Measurements from ENCODE around the gene MEGF6.

The MEGF6 gene

DNA sequence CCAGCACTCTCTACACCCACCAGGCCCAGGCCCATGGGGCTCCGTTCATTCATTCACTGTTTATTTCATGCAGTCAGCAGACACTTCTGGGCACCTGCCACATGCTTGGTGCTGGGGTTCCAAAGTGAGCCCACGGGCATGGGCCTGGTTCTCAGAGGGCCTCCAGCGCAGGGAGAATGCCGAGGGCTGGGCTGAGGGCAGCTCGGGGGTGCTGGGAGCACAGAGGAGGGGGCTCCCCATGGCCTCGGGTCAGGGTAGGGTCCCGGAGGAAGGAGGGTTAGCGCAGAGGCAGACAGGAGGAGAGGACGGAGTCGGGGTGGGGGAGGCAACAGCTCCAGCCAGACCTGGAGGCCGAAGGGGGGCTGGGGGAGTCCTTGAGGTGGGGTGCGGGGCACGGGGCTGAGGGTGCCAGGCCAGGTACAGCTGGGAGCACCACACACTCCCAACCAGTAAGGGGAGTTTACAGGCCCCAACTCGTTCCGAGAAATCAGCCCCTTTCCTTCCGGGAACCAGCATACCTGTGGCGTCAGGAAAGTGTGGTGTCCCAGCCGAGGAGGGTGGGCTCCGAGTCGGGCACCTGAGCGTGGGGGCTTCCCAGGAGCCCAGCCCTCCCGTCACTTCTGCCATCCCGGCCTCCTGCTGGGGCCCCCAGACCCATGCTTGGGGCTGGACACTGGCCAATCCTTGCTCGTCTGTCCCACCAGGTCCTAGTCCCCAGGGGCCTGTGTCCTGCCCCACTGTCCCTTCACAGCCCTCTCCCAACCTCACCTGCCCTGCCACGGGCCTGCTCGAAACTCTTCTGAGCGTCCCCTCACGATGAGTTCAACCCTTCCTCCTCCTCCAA is 146.0 kb downstream of the MEGF6 start:
- TF ChIP-seq EZH2phosphoT487 (IDR thresholded peaks at IDR 0.05; ENCODE audit: borderline replicate concordance, low read length): no peak
- TF ChIP-seq, protein P1, sequence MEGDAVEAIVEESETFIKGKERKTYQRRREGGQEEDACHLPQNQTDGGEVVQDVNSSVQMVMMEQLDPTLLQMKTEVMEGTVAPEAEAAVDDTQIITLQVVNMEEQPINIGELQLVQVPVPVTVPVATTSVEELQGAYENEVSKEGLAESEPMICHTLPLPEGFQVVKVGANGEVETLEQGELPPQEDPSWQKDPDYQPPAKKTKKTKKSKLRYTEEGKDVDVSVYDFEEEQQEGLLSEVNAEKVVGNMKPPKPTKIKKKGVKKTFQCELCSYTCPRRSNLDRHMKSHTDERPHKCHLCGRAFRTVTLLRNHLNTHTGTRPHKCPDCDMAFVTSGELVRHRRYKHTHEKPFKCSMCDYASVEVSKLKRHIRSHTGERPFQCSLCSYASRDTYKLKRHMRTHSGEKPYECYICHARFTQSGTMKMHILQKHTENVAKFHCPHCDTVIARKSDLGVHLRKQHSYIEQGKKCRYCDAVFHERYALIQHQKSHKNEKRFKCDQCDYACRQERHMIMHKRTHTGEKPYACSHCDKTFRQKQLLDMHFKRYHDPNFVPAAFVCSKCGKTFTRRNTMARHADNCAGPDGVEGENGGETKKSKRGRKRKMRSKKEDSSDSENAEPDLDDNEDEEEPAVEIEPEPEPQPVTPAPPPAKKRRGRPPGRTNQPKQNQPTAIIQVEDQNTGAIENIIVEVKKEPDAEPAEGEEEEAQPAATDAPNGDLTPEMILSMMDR (IDR thresholded peaks at IDR 0.05; ENCODE audit: low read depth, low read length, poor library complexity, severe bottlenecking): no peak
- Histone ChIP-seq H3F3A (ENCODE audit: control insufficient read depth, insufficient read depth) (no peaks in the 10 kb centered on the region), H3K9me3 (ENCODE audit: control insufficient read depth, insufficient read depth, low read length) (no peaks in the 10 kb centered on the region)

DNA sequence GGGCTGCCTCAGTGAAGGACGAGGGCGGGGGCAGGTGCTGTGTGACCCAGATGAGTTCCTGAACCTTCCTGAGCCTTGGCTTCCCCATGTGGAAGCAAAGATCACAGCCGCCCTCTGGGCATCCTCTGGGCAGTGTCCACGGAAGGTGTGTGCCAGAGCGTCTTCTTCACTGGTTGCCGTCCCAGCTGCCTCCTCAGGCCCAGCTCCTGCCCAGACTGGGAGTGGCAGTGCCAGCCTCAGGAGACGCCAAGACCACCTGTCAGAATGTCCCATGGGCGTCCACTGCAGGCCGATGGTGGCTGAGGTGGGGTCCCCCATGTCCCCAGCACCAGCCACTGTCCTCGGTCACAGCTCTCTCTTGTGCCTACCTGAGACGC is 146.7 kb downstream of the MEGF6 start:
- Histone ChIP-seq H3K4me1 (ENCODE audit: control insufficient read depth, low read length) (no peaks in the 10 kb centered on the region), H3K27ac (ENCODE audit: low read depth, low read length) (no peak overlapping the region), H3K9me3 (ENCODE audit: control insufficient read depth, insufficient read depth, low read length) (no peaks in the 10 kb centered on the region), H4K20me1 (ENCODE audit: control insufficient read depth, insufficient read depth, low read depth, low read length) (no peaks in the 10 kb centered on the region), H3K9me2 (replicated peaks; ENCODE audit: control insufficient read depth, low read length) (no peaks in the 10 kb centered on the region), H3F3A (ENCODE audit: control insufficient read depth, insufficient read depth) (no peaks in the 10 kb centered on the region), H3K79me2 (ENCODE audit: control insufficient read depth, low read length) (no peaks in the 10 kb centered on the region), H3K4me2 (ENCODE audit: low read length) (no peak overlapping the region), H3K27me3 (ENCODE audit: control insufficient read depth, low read length) (no peaks in the 10 kb centered on the region), H3K4me3 (ENCODE audit: low read length) (no peak overlapping the region), H3K36me3 (ENCODE audit: control insufficient read depth, low read length) (no peaks in the 10 kb centered on the region)
- no peak for TF ChIP-seq EZH2phosphoT487 (IDR thresholded peaks at IDR 0.05; ENCODE audit: borderline replicate concordance, low read length)
- TF ChIP-seq, protein P1 (IDR thresholded peaks at IDR 0.05; ENCODE audit: low read depth, low read length, poor library complexity, severe bottlenecking): no peak

More for the DNA sequence above, 146.0 kb downstream of the MEGF6 start:
- no peak overlapping the region for H3K4me2 ChIP-seq (ENCODE audit: low read length)
- H3K9me2 ChIP-seq (replicated peaks; ENCODE audit: control insufficient read depth, low read length): no peaks in the 10 kb centered on the region
- H3K79me2 ChIP-seq (ENCODE audit: control insufficient read depth, low read length): no peaks in the 10 kb centered on the region
- no peak overlapping the region for H3K27ac ChIP-seq (ENCODE audit: low read depth, low read length)
- H4K20me1 ChIP-seq (ENCODE audit: control insufficient read depth, insufficient read depth, low read depth, low read length): no peaks in the 10 kb centered on the region
- no peak overlapping the region for H3K4me3 ChIP-seq (ENCODE audit: low read length)
- no peaks in the 10 kb centered on the region for H3K27me3 ChIP-seq (ENCODE audit: control insufficient read depth, low read length)
- H3K36me3 ChIP-seq (ENCODE audit: control insufficient read depth, low read length): no peaks in the 10 kb centered on the region
- no peaks in the 10 kb centered on the region for H3K4me1 ChIP-seq (ENCODE audit: control insufficient read depth, low read length)

DNA sequence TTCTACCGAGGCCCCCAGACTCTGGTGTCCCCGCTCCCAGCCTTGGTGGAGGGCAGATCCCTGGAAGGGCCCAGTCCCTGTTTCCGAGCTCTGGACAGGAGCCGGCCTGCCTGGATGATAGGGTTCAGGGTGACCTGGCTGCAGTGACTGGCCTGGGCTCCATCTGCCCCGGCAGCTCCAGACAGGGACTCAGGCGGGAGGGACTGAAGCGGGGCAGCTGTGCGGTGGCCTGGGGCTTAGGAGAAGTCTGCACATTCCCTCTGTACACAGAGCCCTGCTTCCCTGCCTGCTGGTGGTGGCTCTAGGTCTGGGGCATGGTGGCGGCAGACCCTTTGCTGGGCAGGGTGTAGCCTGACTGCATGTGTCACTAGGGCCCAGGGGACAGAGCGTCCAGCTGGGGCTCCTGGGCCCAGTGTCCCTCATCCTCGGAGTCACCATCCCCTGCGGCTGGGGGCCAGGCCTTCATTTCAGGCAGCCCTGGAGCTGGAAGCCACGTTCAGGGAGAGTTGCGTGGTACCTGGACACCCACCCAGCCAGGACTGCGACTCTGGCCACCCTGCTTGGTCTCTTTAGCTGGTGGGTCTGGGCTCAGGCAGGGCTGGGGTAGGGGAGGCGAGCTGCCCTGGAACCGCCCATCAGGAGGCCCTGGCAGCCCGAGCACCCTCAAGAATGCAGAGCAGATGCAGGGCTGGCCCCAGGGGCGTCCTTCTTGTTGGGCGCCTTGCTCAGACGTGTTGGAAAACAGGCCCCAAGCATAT is 147.2 kb downstream of the MEGF6 start:
- no peaks in the 10 kb centered on the region for H4K20me1 ChIP-seq (ENCODE audit: control insufficient read depth, insufficient read depth, low read depth, low read length)
- H3K4me1 ChIP-seq (ENCODE audit: control insufficient read depth, low read length): no peaks in the 10 kb centered on the region
- H3K4me3 ChIP-seq (ENCODE audit: low read length): no peak overlapping the region
- no peaks in the 10 kb centered on the region for H3K79me2 ChIP-seq (ENCODE audit: control insufficient read depth, low read length)
- H3K36me3 ChIP-seq (ENCODE audit: control insufficient read depth, low read length): no peaks in the 10 kb centered on the region
- TF ChIP-seq EZH2phosphoT487 (IDR thresholded peaks at IDR 0.05; ENCODE audit: borderline replicate concordance, low read length): no peak
- TF ChIP-seq, protein P1 (IDR thresholded peaks at IDR 0.05; ENCODE audit: low read depth, low read length, poor library complexity, severe bottlenecking): no peak
- no peaks in the 10 kb centered on the region for H3K27me3 ChIP-seq (ENCODE audit: control insufficient read depth, low read length)
- H3F3A ChIP-seq (ENCODE audit: control insufficient read depth, insufficient read depth): no peaks in the 10 kb centered on the region
- H3K9me3 ChIP-seq (ENCODE audit: control insufficient read depth, insufficient read depth, low read length): no peaks in the 10 kb centered on the region
- no peak overlapping the region for H3K4me2 ChIP-seq (ENCODE audit: low read length)
- no peak overlapping the region for H3K27ac ChIP-seq (ENCODE audit: low read depth, low read length)
- H3K9me2 ChIP-seq (replicated peaks; ENCODE audit: control insufficient read depth, low read length): no peaks in the 10 kb centered on the region
